SK-N-MC (cell line): ENCODE measurements around the gene LCP2.

Source experiments
- DNase-seq: peaks from one replicate; pipeline ENCODE4 v3.0.0-alpha.2; 2011; ENCODE audit warnings: low read depth, low spot score
- H3K27ac ChIP-seq: fragments of 200-600 bp; sonication (generic); 2 replicates; pipeline ENCODE4 v1.5.1; 2016; ENCODE audit warnings: mixed run types
- H3K36me3 ChIP-seq: fragments of 200-600 bp; sonication (generic); 2 replicates; pipeline ENCODE4 v1.6.1; 2017; ENCODE audit warnings: antibody characterized with exemption, low read length, mixed read lengths; ENCODE audit not compliant: insufficient read depth
- H3K4me3 ChIP-seq: fragments of 200-600 bp; sonication (generic); 2 replicates; pipeline ENCODE4 v1.5.1; 2016
- H3K9ac ChIP-seq: fragments of 200-600 bp; sonication (generic); 2 replicates; pipeline ENCODE4 v1.8.0; 2017; ENCODE audit warnings: mixed run types, mixed read lengths; ENCODE audit not compliant: insufficient read length
- H3K9me3 ChIP-seq: fragments of 200-600 bp; sonication (generic); 2 replicates; pipeline ENCODE4 v1.6.1; 2017; ENCODE audit warnings: low read depth, mild to moderate bottlenecking, antibody characterized with exemption, low read length, moderate library complexity, mixed read lengths
- EZH2 ChIP-seq: fragments of 200-600 bp; sonication (generic); IDR thresholded peaks from one replicate; pipeline ENCODE4 v1.6.1; 2017; ENCODE audit warnings: antibody characterized with exemption
- FOXP2 ChIP-seq: optimal IDR thresholded peaks from 2 replicates; pipeline ENCODE3; 2011; ENCODE audit warnings: mild to moderate bottlenecking, moderate library complexity; ENCODE audit not compliant: insufficient read depth; ENCODE audit errors: extremely low read length, control extremely low read depth
- POLR2AphosphoS5 ChIP-seq: IDR thresholded peaks from 2 replicates; pipeline ENCODE4 v1.6.1; 2012; ENCODE audit warnings: mild to moderate bottlenecking, low read depth, low read length, borderline replicate concordance

LCP2 gene

DNA sequence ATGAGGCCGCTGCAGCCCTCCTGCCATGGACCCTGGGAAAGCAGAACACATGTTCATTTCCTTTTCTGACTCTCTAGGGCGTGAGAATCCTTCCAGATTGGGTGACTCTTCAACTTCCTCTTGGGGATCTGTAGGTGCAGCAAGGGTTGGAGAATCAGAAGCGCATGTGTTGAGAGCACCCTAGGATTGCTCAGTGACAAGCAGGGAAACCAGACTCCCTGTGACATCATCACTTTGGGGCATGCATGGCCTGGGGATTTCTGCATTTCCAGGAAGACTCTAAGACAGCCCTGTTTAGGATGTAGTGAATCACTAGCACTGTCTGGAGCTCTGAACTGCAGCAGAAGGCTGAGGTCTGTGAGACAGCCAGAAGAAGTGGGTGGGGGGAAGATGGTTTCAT is 15.1 kb upstream of the LCP2 start:
- Histone ChIP-seq H3K4me3 (no peak overlapping the region), H3K36me3 (no peaks in the 10 kb centered on the region), H3K9ac (no peak overlapping the region), H3K27ac (no peak overlapping the region), H3K9me3 (no peaks in the 10 kb centered on the region)
- no peak for TF ChIP-seq EZH2
- TF ChIP-seq POLR2AphosphoS5 = no peak
- TF ChIP-seq FOXP2 = no peak
- no peak for DNase-seq

- Histone ChIP-seq H3K36me3 (no peaks in the 10 kb centered on the region), H3K4me3 (no peak overlapping the region), H3K27ac (no peak overlapping the region), H3K9ac (no peak overlapping the region), H3K9me3 (no peaks in the 10 kb centered on the region)
- TF ChIP-seq FOXP2 = no peak
- no peak for TF ChIP-seq POLR2AphosphoS5
- no peak for TF ChIP-seq EZH2
- DNase-seq = no peak
These were observed 14.7 kb upstream of the LCP2 start for GRCh38 chr5:170312301-170312595.

- no peak overlapping the region for H3K9ac ChIP-seq
- TF ChIP-seq EZH2 (no peak), POLR2AphosphoS5 (no peak), FOXP2 (no peak)
- DNase-seq = no peak
- no peaks in the 10 kb centered on the region for H3K9me3 ChIP-seq
- H3K27ac ChIP-seq = no peak overlapping the region
- no peaks in the 10 kb centered on the region for H3K36me3 ChIP-seq
- H3K4me3 ChIP-seq = no peak overlapping the region
These were observed 14.1 kb upstream of the LCP2 start for GRCh38 chr5:170311511-170312300.

GRCh38 chr5:170310256-170310926 is 12.8 kb upstream of the LCP2 start:
- Histone ChIP-seq H3K9me3 (no peaks in the 10 kb centered on the region), H3K9ac (no peak overlapping the region), H3K4me3 (no peak overlapping the region), H3K36me3 (no peaks in the 10 kb centered on the region), H3K27ac (no peak overlapping the region)
- DNase-seq = no peak
- TF ChIP-seq FOXP2 (no peak), EZH2 (no peak), POLR2AphosphoS5 (no peak)

- no peak for DNase-seq
- no peaks in the 10 kb centered on the region for H3K9me3 ChIP-seq
- no peak overlapping the region for H3K4me3 ChIP-seq
- no peak overlapping the region for H3K27ac ChIP-seq
- no peak overlapping the region for H3K9ac ChIP-seq
- TF ChIP-seq FOXP2 = no peak
- TF ChIP-seq POLR2AphosphoS5 = no peak
- no peak for TF ChIP-seq EZH2
- H3K36me3 ChIP-seq = no peaks in the 10 kb centered on the region
These were observed 11.1 kb upstream of the LCP2 start for GRCh38 chr5:170308686-170309085.

GRCh38 chr5:170307575-170308465 is 10.2 kb upstream of the LCP2 start:
- TF ChIP-seq POLR2AphosphoS5 (no peak), FOXP2 (no peak), EZH2 (no peak)
- Histone ChIP-seq H3K36me3 (no peaks in the 10 kb centered on the region), H3K4me3 (no peak overlapping the region), H3K9ac (no peak overlapping the region), H3K27ac (no peak overlapping the region), H3K9me3 (no peaks in the 10 kb centered on the region)
- no peak for DNase-seq

DNA sequence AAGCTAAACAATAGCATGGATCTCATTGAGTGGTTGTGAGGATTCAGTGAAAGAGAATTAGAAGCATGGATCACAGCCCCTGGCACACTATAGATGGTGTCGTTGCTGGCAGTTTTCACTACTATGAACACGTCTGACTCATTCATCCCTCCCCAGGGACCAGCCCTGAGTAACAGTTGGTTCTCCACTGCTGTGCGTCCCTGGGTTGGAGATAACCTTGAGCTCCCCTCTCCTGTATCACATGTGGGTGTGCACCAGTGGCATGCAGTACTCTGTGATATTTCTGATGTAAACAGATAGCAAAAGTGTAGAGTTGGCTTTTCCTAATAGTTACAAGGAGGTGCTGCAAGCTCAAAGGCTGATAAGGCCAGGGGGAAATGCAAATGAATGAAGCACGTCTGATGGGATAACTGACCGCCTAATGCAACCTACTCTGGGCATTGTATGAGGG is 8.8 kb upstream of the LCP2 start:
- TF ChIP-seq EZH2 = no peak
- Histone ChIP-seq H3K27ac (no peak overlapping the region), H3K36me3 (no peaks in the 10 kb centered on the region), H3K9ac (no peak overlapping the region), H3K4me3 (no peak overlapping the region), H3K9me3 (no peaks in the 10 kb centered on the region)
- DNase-seq = no peak

DNA sequence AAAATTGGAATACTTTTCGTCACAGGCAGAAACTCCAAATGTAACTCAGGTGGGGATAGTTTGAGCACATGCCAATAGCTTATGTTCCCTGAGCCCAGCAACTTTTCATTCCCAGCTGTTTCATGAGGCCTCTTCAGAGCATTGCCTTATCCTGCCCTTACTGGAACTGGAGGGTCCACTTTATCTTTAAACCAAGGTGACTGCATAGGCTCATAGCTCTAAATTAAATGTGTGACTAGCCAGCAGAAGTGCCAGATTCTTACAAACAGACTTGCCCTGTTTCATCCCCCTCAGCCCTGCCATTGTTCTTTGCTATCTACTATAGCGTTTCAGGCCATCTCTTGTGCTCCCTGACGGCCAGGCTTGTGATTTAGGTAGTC is 8.1 kb upstream of the LCP2 start:
- H3K27ac ChIP-seq = no peak overlapping the region
- H3K4me3 ChIP-seq = no peak overlapping the region

More for the DNA sequence above, 8.1 kb upstream of the LCP2 start:
- no peak for DNase-seq
- TF ChIP-seq POLR2AphosphoS5 (no peak), EZH2 (no peak), FOXP2 (no peak)
- Histone ChIP-seq H3K9ac (no peak overlapping the region), H3K36me3 (no peaks in the 10 kb centered on the region), H3K9me3 (no peaks in the 10 kb centered on the region)
